ENCODE measurements around the gene EXOC2.

GRCh38 chr6:620166-620565 is 72.8 kb downstream of the EXOC2 start:
- TF ChIP-seq POLR2A (IDR thresholded peaks at IDR 0.05) (no peak), CTCF (IDR thresholded peaks at IDR 0.05) (no peak)

Data from adrenal gland (tissue), 5 donors.